Hepatic stellate cell (primary cell): ENCODE data around the gene TREML1.
"Not testable (repeated sequence)": the region's sequence is repeated elsewhere in the genome, so short reads cannot be mapped to it uniquely, and the experiment has no call there.

ENCODE experiments used
- DNase-seq: peaks from one replicate; pipeline ENCODE4 v3.0.0; 2011; ENCODE audit warnings: low spot score

The TREML1 gene

DNA sequence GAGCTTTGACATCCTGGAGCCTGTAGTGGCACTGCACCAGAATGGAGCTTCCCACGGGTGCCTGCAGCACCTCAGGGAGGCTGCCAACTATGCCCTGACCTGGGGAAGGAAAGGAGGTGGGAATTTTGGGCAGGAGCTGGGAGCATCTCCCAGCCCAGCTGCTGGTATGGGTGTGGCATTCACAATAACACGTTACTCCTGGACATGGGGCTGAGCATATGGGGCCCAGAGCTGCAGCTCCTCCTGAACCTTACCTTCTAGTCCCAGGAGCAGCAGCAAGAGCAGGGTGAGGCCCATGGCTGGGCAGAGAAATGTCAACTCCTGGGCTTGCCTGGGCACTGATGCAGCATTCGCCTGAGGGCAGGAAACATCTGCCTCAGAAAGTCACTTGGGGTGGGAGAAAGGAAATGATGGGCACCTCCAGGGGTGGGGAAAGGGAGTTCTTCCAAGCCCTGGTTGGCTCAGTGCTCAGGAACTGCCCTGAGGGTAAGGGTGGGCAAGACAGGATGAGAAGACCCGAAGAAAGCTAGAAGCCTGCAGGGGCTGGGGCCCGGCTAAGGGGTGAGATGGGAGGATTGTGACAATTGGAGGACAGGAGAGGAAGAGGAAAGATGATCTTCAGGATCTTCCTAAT is at the start of gene TREML1:
Gene TREML1 (minus strand): TSS at position 356 of the 634 bp plus-strand sequence. CDS start 59 bp downstream, at position 297.
- DNase-seq: no peak

DNA sequence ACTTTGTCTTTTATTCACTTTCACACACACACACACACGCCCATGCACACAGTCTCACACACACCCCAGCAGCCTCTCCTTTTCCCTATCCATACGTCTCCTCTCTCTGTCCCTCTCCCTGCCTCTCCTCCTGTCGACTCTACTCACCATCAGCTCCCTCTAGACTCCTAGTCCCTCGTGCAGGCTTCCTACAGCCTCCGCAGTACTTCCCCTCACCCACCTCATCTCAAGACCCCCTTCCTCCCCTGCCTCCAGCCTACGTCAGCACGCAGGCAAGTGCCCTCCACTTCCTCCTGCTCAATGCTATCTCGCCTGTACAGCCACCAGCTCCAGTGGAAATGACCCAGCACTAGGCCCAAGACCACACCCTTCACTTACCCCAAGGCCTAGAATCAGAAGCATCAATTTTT is 47.6 kb upstream of the TREML1 start:
- DNase-seq: no peak

DNA sequence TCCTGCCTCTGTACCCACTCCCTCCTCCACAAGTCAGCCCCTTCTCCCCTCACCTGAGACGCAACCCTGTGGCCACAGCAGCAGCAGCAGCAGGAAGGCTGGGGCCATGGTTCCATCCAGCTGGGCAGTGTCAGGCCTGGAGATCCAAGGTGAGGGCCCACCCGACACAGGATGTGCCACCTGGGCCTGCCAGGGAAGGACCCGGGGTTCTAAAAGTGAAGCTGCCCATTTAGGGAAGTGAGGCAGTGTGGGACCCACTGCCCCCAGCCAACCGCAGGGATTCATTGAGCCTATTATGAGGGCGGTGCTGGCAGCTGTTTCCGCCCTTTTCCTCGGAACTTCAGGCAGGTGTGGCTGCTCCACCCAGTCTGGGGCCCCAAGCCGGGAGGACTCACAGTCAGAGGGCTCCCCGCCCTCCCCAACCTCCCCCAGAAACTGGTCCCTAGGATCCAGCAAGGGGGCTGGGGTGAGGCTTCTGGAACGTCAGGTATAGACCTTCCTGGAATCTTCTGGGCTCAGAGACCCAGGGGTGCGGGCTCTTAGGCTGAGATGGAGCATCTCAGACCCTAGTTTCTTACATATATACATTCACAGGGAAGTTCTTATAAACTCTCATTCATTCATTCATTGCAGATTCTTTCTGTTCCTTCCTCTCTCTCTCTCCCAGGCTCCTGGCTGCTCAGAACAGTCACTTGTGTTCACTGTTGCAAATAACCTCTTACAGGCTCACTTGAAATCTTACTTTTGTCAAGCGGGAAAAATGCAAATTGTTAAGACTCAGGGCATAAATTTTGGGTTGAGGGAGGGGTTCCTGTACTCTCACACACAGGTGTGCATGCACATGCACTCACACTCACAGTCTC is 47.0 kb upstream of the TREML1 start, which contains the start of gene TREML2:
Gene TREML2 (minus strand): TSS at position 249 of the 863 bp plus-strand sequence. CDS start 141 bp downstream, at position 108.
- no peak for DNase-seq

- no peak for DNase-seq
Observed at GRCh38 chr6:41200296-41200900, 46.3 kb upstream of the TREML1 start.

GRCh38 chr6:41199552-41200246 is 45.6 kb upstream of the TREML1 start:
- DNase-seq: no peak

DNA sequence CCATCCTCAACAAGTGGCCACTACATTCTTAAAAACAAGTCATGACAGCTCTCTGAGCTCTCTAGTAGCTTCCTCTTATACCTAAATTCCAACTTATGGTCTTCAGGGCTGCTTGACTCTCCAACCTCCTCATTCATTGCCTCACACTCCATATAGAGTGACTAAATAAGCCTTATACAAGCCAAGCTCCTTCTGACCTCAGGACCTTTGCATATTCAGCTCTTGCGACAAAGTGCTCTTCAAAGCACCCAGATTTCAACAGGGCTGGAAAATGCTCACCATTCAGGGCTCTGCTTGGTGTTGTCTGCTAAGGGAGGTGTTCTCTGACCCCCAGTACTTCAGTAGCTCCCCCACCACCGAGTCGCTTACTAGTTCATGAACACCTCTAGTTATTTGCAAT is 43.1 kb upstream of the TREML1 start:
- no peak for DNase-seq

GRCh38 chr6:41194386-41194785 is 40.2 kb upstream of the TREML1 start:
- no peak for DNase-seq

DNA sequence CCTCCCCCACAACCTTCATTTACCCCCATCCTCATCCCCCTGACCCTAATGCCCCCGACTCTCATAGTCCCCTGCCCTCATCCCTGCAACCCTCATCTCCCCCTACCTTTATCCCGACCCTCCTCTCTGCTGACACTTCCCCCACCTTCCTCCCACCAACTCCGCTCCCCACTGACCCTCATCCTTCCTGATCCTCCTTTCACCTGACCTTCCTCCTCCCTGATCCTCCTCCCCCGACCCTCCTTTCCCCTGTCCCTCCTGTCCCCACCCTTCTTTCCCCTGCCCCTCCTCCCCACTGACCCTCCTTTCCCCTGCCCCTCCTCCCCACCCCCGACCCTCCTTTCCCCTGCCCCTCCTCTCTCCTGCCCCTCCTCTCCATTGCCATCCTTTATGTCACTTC is 39.7 kb upstream of the TREML1 start:
- DNase-seq: no peak

DNA sequence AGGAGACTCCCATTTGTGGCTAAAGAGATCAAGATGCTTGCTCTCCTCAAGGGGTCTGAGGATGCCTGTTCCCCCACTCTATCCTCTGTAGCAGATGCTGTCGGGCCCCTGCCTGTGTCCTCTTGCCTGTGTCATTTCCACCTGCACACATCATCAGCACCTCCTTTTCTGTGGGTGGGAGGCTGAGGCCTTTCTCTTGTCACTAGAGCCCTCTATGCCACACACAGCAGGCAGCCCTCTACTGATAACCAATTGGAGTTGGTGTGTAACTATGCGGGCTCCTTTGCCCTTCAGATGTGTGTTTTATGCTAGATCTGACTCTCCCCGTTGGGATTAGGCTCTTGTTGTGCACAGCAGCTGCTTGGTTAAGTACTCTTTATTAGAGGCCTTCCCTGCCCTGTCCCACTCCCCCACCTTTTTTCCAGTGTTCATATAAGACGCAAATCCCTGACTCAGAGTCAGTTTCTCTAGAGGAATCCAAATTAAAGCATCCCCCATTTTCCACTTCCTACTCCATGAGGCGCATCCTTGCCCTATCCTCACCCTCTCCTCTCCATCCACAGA is 39.1 kb upstream of the TREML1 start:
- no peak for DNase-seq

DNA sequence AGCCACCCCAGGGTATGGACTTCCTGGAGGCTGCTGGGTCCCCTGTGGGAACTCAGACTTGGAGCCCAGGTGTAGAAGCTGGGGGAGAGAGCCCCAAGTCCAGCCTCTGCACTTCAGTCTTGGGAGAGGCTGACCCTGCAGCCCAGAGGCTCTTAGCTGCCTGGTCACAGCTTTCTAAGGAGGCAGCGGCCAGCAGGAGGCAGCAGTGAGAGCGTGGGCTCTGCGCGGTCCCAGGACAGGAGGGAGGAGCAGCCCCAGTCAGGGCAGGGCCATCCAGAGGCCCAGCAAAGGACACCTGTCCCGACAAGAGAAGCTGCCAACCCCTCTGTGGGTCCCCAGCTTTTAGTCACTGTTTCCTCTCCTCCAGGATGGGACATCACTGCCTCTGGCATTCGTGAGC is 37.4 kb upstream of the TREML1 start:
- peak; percentile 24 for DNase-seq

GRCh38 chr6:41190791-41191190 is 36.6 kb upstream of the TREML1 start:
- DNase-seq: no peak

DNA sequence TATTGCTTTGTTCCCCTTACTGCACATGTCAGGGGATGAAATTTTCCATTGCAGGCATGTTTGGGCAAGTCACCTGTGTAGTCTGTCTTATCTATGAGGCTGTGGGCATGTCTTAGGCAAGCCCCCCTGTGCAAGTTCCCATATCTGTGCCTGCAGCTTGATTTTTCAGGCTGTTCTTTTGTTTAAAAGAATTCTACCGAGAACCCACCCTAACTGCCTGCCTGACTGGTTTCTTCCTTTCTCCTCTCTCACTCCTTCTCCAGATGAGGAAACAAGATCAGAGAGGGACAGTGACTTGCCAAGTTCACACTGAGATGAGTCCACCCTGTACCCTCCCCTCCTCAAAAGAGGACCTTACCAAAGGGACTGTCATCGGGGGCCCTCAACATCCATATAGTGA is 35.8 kb upstream of the TREML1 start:
- DNase-seq: no peak

- DNase-seq: not testable (repeated sequence)
Observed at GRCh38 chr6:41189046-41189445, 34.9 kb upstream of the TREML1 start.

GRCh38 chr6:41187924-41188886 is 34.1 kb upstream of the TREML1 start:
- no peak for DNase-seq

GRCh38 chr6:41186031-41186562 is 31.9 kb upstream of the TREML1 start:
- no peak for DNase-seq

- DNase-seq: no peak
Observed at GRCh38 chr6:41184761-41185160, 30.6 kb upstream of the TREML1 start.

GRCh38 chr6:41182069-41183034 is 28.2 kb upstream of the TREML1 start:
- DNase-seq: peak; percentile 61

DNA sequence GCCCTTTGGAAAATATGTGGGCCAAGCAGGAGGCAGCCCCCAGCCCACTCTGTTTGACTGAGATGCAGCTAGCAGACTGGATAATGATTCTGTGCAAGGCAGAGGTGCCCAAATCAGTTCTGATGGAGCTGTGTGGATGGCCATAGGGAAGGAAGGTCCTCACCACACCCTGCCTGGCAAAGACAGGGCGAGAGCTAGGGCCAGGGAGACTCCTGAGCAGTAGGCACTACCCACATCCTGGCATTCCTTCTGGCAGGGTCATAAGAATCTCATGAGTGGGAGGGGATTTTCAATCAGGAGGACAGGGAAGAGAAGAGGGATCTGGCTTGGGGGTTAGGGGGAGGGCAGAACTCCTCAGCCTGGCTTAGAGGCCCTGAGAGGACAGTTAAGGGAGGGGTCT is 27.4 kb upstream of the TREML1 start:
- no peak for DNase-seq

DNA sequence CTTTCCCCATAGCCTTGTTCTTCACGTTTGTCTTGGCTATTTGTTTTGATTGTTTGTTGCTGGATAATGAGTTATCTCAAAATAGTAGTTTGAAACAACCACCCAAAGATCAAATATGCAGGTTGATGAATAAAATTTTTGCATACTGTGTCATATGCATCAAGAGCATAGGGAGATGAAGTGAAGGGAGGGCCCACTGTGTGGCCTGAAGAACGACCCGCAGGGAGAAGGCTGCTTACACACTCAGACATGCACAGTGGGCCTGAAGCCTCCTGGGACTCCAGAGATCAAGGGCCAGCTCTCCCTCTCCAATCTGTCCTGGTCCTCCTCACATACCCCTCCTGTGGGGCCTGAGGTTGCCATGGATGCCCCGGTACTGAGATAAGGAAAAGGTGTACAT is 25.0 kb upstream of the TREML1 start:
- DNase-seq: no peak
